DND-41 (cell line): ENCODE results near the gene EIF4H.

Source experiments
- ATAC-seq: fragments of 200-7000 bp; cut with Tn5 transposase; 3 replicates; pipeline ENCODE4 v1.9.1; 2021; ENCODE audit warnings: low read depth; ENCODE audit not compliant: insufficient read depth
- DNase-seq: peaks from one replicate; pipeline ENCODE4 v3.0.0-alpha.2; 2020
- H2AFZ ChIP-seq: 2 replicates; pipeline ENCODE4 v1.6.0; 2012; ENCODE audit warnings: low read depth, low read length
- H3K27ac ChIP-seq: 2 replicates; pipeline ENCODE4 v1.5.1; 2012; ENCODE audit warnings: low read length, inconsistent platforms
- H3K27me3 ChIP-seq: fragments of 200-600 bp; sonication (generic); 2 replicates; pipeline ENCODE4 v1.6.0; 2012; ENCODE audit warnings: low read length, mild to moderate bottlenecking, inconsistent platforms; ENCODE audit not compliant: insufficient read depth, poor library complexity
- H3K36me3 ChIP-seq: 2 replicates; pipeline ENCODE4 v1.5.1; 2012; ENCODE audit warnings: low read length, inconsistent platforms; ENCODE audit not compliant: insufficient read depth
- H3K4me1 ChIP-seq: 2 replicates; pipeline ENCODE4 v1.5.1; 2012; ENCODE audit warnings: mild to moderate bottlenecking, low read length; ENCODE audit not compliant: insufficient read depth
- H3K4me2 ChIP-seq: 2 replicates; pipeline ENCODE4 v1.6.0; 2012; ENCODE audit warnings: mild to moderate bottlenecking, moderate library complexity, low read length, inconsistent platforms; ENCODE audit not compliant: insufficient read depth
- H3K4me3 ChIP-seq, 2 experiments: fragments of 200-600 bp in 1 of 2; shearing (Covaris generic) in 1 of 2; 2 replicates each; pipeline ENCODE4 v1.5.1; 2012 to 2016; ENCODE audit warnings: inconsistent platforms in 2 of 2, low read length in 2 of 2, mild to moderate bottlenecking in 2 of 2, low read depth in 1 of 2, moderate library complexity in 1 of 2
- H3K79me2 ChIP-seq: 2 replicates; pipeline ENCODE4 v1.6.0; 2012; ENCODE audit warnings: low read length, inconsistent platforms; ENCODE audit not compliant: insufficient read depth
- H3K9ac ChIP-seq: 2 replicates; pipeline ENCODE4 v1.6.0; 2012; ENCODE audit warnings: low read depth, mild to moderate bottlenecking, inconsistent platforms, low read length, moderate library complexity
- H3K9me3 ChIP-seq: 2 replicates; pipeline ENCODE4 v1.5.1; 2012; ENCODE audit warnings: low read length, moderate library complexity, mild to moderate bottlenecking, inconsistent platforms; ENCODE audit not compliant: insufficient read depth, severe bottlenecking
- H4K20me1 ChIP-seq: 2 replicates; pipeline ENCODE4 v1.6.0; 2012; ENCODE audit warnings: low read length; ENCODE audit not compliant: insufficient read depth
- EZH2 ChIP-seq: IDR thresholded peaks from 3 replicates; pipeline ENCODE4 v1.6.1; 2012; ENCODE audit warnings: borderline replicate concordance, low read depth, mild to moderate bottlenecking, moderate library complexity, low read length, inconsistent platforms; ENCODE audit not compliant: severe bottlenecking
- TF ChIP-seq, protein P1 (sequence below): IDR thresholded peaks from 2 replicates; pipeline ENCODE4 v1.5.1; 2012; ENCODE audit warnings: borderline replicate concordance, low read length, moderate library complexity, mild to moderate bottlenecking; ENCODE audit not compliant: poor library complexity, severe bottlenecking; ENCODE audit errors: extremely low read depth

The EIF4H gene

DNA sequence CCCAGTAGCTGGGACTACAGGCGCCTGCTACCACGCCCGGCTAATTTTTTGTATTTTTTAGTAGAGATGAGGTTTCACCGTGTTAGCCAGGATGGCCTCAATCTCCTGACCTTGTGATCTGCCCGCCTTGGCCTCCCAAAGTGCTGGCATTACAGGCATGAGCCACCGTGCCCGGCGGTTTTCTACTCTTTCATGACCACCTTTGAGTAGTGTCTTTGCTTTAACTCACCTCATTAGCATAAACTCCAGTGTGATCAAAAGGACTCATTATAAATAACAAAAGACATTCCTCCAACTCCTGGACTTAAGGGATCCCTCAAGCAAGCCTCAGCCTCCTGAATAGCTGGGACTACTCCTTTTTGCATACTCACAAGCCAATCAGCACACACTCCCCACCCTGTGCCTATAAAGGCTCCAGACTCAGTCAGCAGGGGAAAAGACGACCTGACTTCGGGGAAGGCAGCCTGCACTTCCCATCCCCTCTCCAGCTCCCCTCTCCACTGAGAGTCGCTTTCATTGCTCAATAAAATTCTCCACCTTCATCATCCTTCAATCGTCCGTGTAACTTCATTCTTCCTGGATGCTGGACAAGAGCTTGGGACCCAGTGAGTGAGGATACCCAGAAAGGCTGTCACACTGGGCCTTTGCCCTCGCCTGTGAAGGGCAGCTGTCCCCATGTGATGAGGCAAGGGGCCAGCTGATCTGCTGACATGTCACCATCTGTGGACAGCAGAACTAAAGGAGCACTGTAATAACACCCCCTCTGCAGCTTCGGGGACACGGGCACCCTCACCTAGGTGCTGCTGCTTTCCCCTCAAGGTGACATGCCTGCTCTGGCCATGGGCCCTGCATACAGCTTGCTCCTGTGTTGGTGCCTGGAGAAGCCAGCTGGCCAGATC, 35.0 kb upstream of the EIF4H start:
- Histone ChIP-seq H3K36me3 (no peaks in the 10 kb centered on the region), H3K4me1 (peaks cover 7% of the 10 kb centered on the region), H3K27me3 (no peaks in the 10 kb centered on the region), H3K4me2 (no peak overlapping the region), H3K9ac (no peak overlapping the region), H4K20me1 (no peaks in the 10 kb centered on the region), H3K79me2 (no peaks in the 10 kb centered on the region), H2AFZ (no peak overlapping the region), H3K4me3 (no peak overlapping the region), H3K27ac (no peak overlapping the region), H3K9me3 (peaks cover under 1% of the 10 kb centered on the region)
- DNase-seq (no peak), ATAC-seq (no peak)
- TF ChIP-seq, protein P1, sequence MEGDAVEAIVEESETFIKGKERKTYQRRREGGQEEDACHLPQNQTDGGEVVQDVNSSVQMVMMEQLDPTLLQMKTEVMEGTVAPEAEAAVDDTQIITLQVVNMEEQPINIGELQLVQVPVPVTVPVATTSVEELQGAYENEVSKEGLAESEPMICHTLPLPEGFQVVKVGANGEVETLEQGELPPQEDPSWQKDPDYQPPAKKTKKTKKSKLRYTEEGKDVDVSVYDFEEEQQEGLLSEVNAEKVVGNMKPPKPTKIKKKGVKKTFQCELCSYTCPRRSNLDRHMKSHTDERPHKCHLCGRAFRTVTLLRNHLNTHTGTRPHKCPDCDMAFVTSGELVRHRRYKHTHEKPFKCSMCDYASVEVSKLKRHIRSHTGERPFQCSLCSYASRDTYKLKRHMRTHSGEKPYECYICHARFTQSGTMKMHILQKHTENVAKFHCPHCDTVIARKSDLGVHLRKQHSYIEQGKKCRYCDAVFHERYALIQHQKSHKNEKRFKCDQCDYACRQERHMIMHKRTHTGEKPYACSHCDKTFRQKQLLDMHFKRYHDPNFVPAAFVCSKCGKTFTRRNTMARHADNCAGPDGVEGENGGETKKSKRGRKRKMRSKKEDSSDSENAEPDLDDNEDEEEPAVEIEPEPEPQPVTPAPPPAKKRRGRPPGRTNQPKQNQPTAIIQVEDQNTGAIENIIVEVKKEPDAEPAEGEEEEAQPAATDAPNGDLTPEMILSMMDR: no peak
- TF ChIP-seq EZH2: no peak

DNA sequence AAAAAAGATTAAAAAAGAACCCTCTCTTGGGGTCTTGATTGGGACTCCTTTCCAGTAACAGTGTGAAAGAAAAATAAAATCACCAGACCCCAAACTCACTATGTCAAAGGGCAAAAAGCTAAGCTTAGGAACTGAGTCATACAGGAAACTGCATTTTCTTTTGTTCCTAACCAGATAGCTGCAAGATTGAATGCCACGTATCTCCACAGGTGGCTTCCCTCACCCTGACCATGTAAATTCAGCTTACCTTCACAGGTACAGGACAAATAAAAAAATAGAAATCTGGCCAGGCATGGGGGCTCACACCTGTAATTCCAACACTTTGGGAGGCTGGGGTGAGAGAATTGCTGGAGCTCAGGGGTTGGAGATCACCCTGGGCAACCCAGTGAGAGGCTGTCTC, 32.5 kb upstream of the EIF4H start:
- Histone ChIP-seq H3K9ac (no peak overlapping the region), H3K4me3 (no peak overlapping the region), H3K9me3 (peaks cover 8% of the 10 kb centered on the region), H4K20me1 (no peaks in the 10 kb centered on the region), H3K27ac (no peak overlapping the region), H3K4me1 (no peaks in the 10 kb centered on the region), H2AFZ (no peak overlapping the region), H3K36me3 (no peaks in the 10 kb centered on the region), H3K79me2 (no peaks in the 10 kb centered on the region), H3K4me2 (no peak overlapping the region), H3K27me3 (no peaks in the 10 kb centered on the region)
- DNase-seq (no peak), ATAC-seq (no peak)
- TF ChIP-seq, protein P1: no peak
- TF ChIP-seq EZH2: no peak

DNA sequence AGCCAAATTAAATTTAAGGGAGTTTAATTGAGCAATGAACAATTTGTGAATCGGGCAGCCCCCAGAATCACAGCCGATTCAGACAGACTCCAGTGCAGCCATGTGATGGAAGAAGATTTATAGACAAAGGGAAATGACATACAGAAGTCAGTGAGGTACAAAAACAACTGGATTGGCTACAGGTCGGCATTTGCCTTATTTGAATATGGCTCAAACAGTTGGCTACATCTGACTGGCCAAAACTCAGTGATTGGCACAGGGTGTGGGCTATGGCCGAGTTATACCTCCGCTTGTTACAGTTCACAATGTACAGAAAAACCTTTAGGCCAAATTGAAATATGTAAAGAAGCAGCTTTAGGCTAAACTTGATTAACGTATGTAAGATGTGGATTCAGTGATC, 30.8 kb upstream of the EIF4H start:
- H3K4me1 ChIP-seq: no peaks in the 10 kb centered on the region
- H3K4me3 ChIP-seq: no peak overlapping the region
- no peak overlapping the region for H3K9ac ChIP-seq
- H2AFZ ChIP-seq: no peak overlapping the region
- no peaks in the 10 kb centered on the region for H3K79me2 ChIP-seq
- H3K36me3 ChIP-seq: no peaks in the 10 kb centered on the region
- ATAC-seq (no peak), DNase-seq (no peak)
- H3K4me2 ChIP-seq: no peak overlapping the region
- H3K27ac ChIP-seq: no peak overlapping the region
- H4K20me1 ChIP-seq: no peaks in the 10 kb centered on the region
- peaks cover 8% of the 10 kb centered on the region for H3K9me3 ChIP-seq
- TF ChIP-seq EZH2: no peak
- TF ChIP-seq, protein P1: no peak
- no peaks in the 10 kb centered on the region for H3K27me3 ChIP-seq
